HAP-1 (cell line): ENCODE measurements around the gene TSPAN31.

ENCODE experiments used
- DNase-seq, 2 experiments: peaks; one replicate each; pipeline ENCODE4 v3.0.0-alpha.2; 2016 to 2020; ENCODE audit warnings: low spot score in 2 of 2
- H3K27me3 ChIP-seq: fragments of 250-450 bp; sonication (Bioruptor Pico); 2 replicates; pipeline ENCODE4 v1.5.1; 2020; ENCODE audit warnings: low read depth, mild to moderate bottlenecking, moderate library complexity
- H3K36me3 ChIP-seq: fragments of 250-450 bp; sonication (Bioruptor Pico); replicated peaks from 2 replicates; pipeline ENCODE4 v1.5.1; 2020; ENCODE audit warnings: mild to moderate bottlenecking
- H3K4me1 ChIP-seq: fragments of 250-450 bp; sonication (Bioruptor Pico); 2 replicates; pipeline ENCODE4 v1.5.1; 2020; ENCODE audit warnings: mild to moderate bottlenecking
- H3K4me3 ChIP-seq: fragments of 250-450 bp; sonication (Bioruptor Pico); 2 replicates; pipeline ENCODE4 v1.5.1; 2020; ENCODE audit warnings: mild to moderate bottlenecking, moderate library complexity
- H3K9me3 ChIP-seq: fragments of 250-450 bp; sonication (Bioruptor Pico); 2 replicates; pipeline ENCODE4 v1.5.1; 2020; ENCODE audit warnings: mild to moderate bottlenecking, moderate library complexity
- in situ Hi-C: fragments of 300-500 bp; cut with MboI; formaldehyde crosslinking; loops from 3 replicates; pipeline ENCODE4 v1.14.3; 2020; ENCODE audit warnings: low sequenced_read_pairs, inconsistent platforms, mixed read lengths

TSPAN31 gene

DNA sequence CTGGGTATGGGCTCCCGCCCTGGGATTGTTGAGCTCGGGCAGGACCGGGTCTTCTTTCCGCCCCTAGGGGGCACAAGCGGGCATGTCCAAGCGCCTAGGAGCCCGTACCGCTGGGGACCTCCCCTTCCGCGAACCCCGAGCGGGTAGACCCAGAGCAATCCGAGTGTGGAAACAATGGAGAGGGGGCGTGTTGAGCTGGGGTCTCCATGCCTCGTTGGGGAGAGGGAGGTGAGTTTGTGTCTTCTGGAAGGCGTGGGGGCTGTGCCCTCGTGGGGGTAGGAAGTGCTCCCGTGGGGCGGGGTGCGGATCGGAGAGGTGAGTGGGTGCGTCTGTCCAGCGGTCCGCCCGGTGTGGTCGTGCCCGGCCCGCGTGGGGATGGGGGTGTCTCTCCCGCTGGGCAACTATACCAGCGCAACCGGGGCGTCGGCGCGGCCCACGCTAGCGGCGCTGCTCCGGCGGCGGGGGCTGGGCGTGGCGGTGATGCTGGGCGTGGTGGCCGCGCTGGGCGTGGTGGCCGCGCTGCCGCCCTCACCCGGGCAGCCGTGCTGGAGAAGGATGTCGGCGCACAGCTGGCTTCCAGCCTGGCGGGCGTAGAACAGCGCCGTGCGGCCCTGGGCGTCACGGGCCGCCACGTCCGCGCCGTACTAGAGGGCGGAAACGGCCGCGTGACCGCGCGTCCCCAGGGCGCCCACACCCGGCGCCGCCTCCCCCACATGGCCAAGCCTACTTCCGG lies 18.5 kb upstream of the TSPAN31 start:
- Histone ChIP-seq H3K4me1 (no peaks in the 10 kb centered on the region), H3K27me3 (no peaks in the 10 kb centered on the region), H3K4me3 (no peak overlapping the region), H3K9me3 (no peaks in the 10 kb centered on the region), H3K36me3 (no peaks in the 10 kb centered on the region)
- DNase-seq, result no peak
- in situ Hi-C loops, result no loop called here

DNA sequence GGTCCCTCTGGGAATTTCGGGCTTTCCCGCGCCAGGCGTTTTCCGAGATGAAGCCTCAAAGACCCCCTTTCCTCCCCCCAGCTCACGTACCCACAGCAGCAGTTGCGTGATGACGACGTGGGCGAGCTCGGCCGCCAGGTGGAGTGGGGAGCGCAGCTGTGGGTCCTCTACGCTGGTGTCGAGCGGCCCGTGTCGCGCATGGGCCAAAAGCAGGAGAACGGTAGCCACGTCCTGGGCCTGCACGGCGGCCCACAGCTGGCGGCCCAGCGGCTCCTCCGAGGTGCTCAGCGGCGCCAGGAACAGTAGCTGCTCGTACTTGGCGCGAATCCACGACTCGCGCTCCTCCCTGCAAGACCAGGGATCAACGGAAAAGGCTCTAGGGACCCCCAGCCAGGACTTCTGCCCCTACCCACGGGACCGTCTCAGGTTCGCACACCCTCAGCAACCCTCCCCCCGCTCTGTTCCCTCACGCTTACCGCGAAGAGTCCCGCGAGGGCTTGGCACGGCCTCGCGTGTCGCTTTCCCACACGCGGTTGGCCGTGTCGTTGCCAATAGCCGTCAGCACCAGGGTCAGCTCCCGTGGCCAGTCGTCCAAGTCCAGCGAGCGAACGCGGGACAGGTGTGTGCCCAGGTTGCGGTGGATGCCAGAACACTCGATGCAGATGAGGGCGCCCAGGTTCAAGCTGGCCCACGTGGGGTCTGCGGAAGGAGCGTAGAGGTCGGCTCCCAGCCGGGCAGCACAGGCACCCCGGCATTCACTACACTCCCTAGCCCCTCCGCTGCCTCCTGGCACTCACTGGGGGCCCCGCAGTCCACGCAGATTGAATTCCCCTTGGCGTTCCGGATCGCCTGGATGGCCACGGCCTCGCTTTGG lies 17.7 kb upstream of the TSPAN31 start:
- Histone ChIP-seq H3K27me3 (no peaks in the 10 kb centered on the region; the same call in 1 of the 2 replicates), H3K4me3 (no peak overlapping the region), H3K9me3 (no peaks in the 10 kb centered on the region), H3K36me3 (no peaks in the 10 kb centered on the region), H3K4me1 (no peaks in the 10 kb centered on the region)
- no peak for DNase-seq
- in situ Hi-C loops, result no loop called here

DNA sequence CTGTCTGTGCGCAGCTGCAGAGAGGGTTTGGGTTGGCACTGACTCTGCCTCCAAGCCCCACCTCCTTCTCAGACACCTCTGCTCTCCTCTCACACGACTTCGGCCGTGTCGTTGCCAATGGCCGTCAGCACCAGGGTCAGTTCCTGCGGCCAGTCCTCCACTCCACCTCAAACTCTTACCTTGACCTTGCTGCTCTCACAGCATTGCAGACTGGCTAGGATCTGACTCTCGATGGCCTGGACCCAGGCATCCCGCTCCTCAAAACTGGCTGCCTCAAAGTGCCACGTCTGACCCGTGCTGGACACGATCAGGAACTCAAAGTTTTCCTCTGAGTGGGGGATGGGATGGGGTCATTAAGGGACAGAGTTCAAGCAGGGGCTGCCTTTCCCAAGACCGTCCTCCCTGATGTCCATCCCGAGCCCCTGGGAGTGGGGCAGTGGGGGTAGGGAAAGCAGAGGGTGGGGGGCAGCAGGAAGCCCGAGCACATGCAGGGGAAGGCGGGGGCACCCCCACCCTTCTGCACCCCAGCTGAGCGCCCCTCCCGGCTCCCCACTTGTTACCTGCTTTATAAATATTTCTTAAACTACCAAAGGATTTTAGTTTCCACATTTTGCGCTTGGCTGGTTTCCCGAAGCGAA lies 17.0 kb upstream of the TSPAN31 start:
- in situ Hi-C loops, result no loop called here
- H3K27me3 ChIP-seq, result no peaks in the 10 kb centered on the region; the same call in 1 of the 2 replicates
- no peaks in the 10 kb centered on the region for H3K9me3 ChIP-seq
- DNase-seq, result no peak
- H3K36me3 ChIP-seq, result no peaks in the 10 kb centered on the region
- no peaks in the 10 kb centered on the region for H3K4me1 ChIP-seq
- no peak overlapping the region for H3K4me3 ChIP-seq

DNA sequence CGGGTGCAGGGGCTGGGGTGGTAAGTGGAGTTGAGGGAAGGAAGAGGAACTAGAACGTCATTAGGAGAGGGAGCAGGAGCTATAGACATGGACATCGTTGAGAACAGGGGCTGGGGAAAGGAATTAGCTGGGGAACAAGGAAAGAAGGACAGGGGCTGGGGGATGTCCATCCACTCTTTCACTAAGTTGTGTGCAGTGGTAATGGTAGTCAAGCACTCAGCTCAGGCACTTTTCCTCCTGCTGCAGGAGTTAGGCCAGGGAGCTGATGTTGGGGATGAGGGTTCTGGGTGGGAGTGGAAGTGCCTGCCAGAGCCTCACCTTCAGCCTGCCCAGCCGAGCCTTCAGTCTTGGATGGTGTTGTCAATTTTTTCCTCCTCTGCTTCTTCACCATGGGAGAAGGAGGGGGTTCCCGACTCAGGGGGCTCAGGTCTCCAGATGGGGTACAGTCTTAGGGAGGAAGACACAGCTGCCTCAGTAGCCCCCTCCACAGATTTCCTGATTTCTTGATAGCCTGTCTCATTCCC lies 15.5 kb upstream of the TSPAN31 start:
- Histone ChIP-seq H3K4me3 (no peak overlapping the region), H3K27me3 (no peaks in the 10 kb centered on the region; the same call in 1 of the 2 replicates), H3K9me3 (no peaks in the 10 kb centered on the region), H3K4me1 (no peaks in the 10 kb centered on the region), H3K36me3 (no peaks in the 10 kb centered on the region)
- in situ Hi-C loops, result no loop called here
- no peak for DNase-seq

DNA sequence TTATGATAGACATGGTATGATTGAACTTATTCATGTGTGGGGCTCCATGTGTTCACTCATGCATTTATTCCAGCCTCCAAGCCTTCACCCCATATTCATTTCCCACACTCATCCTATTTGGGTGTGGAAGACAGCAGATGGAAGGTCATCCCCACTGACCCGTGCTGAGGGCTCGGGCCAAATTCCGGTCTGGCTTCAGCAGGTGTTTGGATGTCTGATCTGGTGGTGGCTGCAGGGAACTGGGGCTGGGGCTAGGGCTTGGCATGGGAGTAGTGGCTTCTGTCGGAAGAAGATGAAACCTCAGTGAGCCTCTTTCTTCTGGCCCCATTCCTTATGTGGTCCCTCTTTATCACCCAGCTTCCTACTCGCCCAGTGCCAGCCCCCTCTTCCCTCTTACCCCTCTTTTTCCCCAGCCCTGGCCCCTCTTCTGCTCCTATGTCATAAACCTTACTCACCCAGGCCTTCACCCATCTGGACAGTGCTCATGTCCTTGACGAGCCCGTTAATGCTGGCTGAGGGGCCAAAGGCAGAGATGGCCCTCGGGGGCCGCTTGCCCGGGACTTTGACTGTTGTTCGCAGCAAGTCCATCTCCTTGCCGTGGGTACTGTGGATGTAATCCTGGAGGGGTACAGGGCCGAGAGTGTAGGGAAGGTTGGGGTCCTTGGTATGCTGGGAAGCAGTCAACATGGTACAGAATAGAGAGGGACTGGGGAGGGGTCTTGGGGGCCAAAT lies 14.3 kb upstream of the TSPAN31 start:
- DNase-seq, result no peak
- H3K9me3 ChIP-seq, result no peaks in the 10 kb centered on the region
- in situ Hi-C loops, result no loop called here
- no peaks in the 10 kb centered on the region; the same call in 1 of the 2 replicates for H3K27me3 ChIP-seq
- no peaks in the 10 kb centered on the region for H3K36me3 ChIP-seq
- H3K4me1 ChIP-seq, result no peaks in the 10 kb centered on the region
- H3K4me3 ChIP-seq, result no peak overlapping the region

DNA sequence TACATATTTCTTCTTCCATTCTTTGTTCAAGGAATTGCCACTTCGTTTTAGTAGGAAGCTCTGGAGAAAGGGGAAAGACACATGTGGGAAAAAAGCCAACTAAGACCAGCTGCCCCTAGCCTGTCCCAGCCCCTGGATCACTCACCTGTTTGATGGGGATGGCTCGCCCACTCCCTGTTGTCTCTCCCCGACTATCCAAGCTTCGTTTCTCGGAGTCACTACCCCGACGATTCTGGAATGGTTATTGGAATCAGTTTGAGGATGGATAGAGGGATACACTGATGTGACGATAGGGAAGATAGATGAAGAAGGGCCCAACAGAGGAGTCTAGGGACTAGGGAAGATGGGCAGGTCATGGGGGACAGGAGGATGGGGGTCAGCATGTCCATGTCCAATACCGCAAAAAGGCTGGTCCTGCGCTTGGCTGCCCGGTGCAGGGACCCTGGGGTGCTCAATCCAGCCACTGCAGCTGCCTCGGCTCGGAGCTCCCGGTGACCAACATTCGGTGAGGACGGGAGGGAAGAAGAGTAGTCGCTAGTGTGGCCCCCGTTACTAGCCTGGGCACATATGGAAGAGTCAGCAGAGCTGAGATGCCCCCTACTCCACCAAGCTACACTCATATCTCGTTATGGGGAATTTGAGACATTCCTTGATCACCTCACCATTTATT lies 13.3 kb upstream of the TSPAN31 start:
- in situ Hi-C loops, result no loop called here
- no peaks in the 10 kb centered on the region for H3K9me3 ChIP-seq
- peaks cover 3% of the 10 kb centered on the region; the same call in 1 of the 2 replicates for H3K27me3 ChIP-seq
- no peaks in the 10 kb centered on the region for H3K36me3 ChIP-seq
- DNase-seq, result no peak
- H3K4me3 ChIP-seq, result no peak overlapping the region
- H3K4me1 ChIP-seq, result no peaks in the 10 kb centered on the region

DNA sequence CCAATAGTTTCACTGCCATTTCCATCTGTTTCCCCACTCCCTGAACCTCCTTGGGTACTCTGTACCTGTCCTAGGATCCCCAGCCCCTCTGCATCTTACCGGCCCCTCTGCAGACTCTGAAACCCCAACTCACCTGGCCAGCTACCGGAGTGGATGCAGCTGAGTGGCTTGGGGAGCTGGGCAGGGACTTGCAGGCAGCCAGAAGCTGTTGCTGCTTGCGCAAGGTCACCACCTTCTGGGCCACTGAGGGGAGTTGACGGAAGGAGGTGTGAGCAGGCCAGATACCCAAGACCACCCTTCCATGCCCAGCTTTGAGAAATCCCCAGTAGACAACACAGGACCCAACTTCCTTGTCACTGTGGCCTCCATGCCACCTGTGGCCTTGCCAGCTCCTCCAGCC lies 12.6 kb upstream of the TSPAN31 start:
- in situ Hi-C loops, result no loop called here
- H3K36me3 ChIP-seq, result no peaks in the 10 kb centered on the region
- no peak for DNase-seq
- peaks cover 3% of the 10 kb centered on the region; the same call in 1 of the 2 replicates for H3K27me3 ChIP-seq
- H3K4me1 ChIP-seq, result no peaks in the 10 kb centered on the region
- no peak overlapping the region for H3K4me3 ChIP-seq
- H3K9me3 ChIP-seq, result no peaks in the 10 kb centered on the region

DNA sequence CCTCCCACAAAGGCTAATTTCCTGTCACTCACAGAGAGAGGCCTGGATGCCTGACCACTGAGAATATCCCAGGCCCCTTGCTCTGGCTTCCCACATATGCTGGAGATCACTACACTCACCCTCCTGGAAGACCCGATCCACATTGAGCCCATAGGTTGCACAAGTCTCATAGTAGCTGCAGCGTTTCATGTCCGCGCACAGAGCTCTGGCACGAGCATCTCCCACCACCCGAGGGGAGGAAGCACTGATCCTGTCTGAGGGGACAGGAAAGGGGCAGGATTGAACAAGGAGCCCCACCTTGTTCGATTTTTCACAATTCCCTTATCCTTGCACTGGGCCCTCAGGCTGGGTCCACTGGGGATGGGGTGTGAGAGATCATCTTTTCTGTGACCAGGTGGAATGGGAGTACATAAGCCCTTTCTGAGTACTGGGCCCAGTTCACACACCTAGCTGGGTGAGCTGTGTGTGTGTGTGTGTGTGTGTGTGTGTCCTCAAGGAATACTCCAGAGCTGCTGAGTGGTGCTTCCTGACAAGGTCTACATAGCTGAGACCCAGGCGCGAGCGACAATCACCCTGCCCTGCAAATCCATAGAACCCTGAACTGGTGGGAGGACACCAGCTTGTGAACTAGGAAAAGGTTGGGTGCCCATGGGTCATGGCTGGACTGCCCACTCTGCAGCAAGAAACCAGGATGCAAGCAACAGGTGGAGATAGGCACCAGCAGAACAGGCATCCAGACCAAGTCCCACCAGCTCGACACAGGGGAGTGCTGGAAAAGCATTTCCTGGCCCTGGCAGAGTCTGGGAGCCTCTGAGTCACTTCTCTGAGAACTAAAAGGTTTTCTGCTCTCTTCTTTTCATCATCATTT lies 11.9 kb upstream of the TSPAN31 start:
- no peak overlapping the region for H3K4me3 ChIP-seq
- no peaks in the 10 kb centered on the region for H3K9me3 ChIP-seq
- peaks cover 3% of the 10 kb centered on the region; the same call in 1 of the 2 replicates for H3K27me3 ChIP-seq
- no peaks in the 10 kb centered on the region for H3K4me1 ChIP-seq
- in situ Hi-C loops, result no loop called here
- no peak for DNase-seq
- H3K36me3 ChIP-seq, result no peaks in the 10 kb centered on the region

DNA sequence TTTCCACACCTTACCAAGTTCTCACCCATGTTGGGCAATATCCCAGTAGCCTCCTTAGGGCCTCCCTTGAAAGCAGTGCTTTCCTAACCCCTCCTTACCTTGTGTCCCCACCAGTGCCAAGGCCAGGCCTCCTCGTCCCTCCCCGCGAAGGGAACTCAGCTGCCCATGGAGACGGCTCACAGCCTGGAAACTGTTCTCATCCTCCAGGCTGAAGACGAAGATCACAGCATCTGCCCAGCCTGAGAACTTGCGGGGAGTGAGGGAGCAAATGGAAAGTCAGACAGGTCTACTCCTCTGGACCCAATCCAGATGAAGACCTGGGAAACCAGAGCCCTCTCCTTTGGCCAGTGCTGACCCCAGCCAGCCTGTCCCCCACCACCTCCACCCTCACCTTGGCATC lies 10.9 kb upstream of the TSPAN31 start:
- DNase-seq, result no peak
- in situ Hi-C loops, result no loop called here
- Histone ChIP-seq H3K4me1 (no peaks in the 10 kb centered on the region), H3K4me3 (no peak overlapping the region), H3K36me3 (no peaks in the 10 kb centered on the region), H3K27me3 (peaks cover 3% of the 10 kb centered on the region; the same call in 1 of the 2 replicates), H3K9me3 (no peaks in the 10 kb centered on the region)

DNA sequence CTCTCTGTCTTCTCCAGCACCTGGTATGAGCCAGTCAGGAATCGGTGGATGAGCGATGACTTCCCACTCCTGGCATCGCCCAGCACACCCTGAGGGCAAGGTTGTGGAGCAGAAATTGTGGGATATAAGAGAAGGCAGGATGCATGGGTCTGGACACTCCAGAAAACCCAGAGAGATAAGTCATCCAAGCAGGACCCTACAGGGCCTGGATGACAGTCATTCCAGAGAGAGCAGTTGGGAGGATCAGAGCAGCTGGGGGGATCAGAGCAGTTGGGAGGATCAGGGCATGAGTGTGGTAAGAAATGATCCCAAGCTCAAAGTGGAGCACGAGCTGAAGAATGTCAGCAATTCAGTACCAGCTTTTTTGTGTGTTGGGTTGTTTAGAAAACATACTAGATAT lies 10.2 kb upstream of the TSPAN31 start:
- H3K4me3 ChIP-seq, result no peak overlapping the region
- in situ Hi-C loops, result no loop called here
- H3K9me3 ChIP-seq, result no peaks in the 10 kb centered on the region
- H3K36me3 ChIP-seq, result no peaks in the 10 kb centered on the region
- H3K4me1 ChIP-seq, result no peaks in the 10 kb centered on the region
- H3K27me3 ChIP-seq, result peaks cover 3% of the 10 kb centered on the region; the same call in 1 of the 2 replicates
- no peak for DNase-seq

DNA sequence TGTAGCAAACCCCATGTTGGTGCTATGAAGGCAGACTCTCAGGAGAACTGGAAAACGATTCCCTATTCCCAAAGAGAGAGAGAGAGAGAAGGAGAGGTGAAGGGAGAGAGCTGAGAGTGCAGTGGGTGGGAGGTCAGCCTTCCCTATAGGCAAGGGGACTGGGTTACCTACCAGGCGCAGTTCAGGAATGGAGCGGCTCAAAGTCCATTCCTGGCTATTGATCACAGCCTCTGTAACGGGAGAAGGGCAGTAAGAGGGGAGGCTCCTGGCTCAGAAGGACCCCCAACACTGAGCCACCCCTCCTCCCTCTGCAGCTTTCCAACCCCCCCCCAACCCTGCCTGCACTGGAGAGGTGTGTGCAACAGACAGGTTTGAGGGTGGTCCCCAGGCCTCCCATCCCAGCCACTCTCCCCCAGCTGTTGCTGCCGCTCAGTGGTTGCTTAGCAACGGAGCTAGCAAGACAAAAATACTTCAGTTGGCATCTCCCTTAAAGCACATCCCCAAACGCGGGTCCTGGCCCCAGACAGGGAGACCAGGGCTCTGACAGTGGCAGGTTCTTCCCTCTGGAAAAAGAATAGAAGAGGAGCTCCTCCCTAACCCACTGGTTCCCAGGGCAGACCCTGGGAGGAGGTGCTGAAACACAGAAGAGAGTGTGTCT lies 9.5 kb upstream of the TSPAN31 start:
- H3K4me1 ChIP-seq, result no peaks in the 10 kb centered on the region
- no peaks in the 10 kb centered on the region for H3K9me3 ChIP-seq
- no peaks in the 10 kb centered on the region for H3K36me3 ChIP-seq
- in situ Hi-C loops, result no loop called here
- DNase-seq, result no peak
- no peak overlapping the region for H3K4me3 ChIP-seq
- H3K27me3 ChIP-seq, result peaks cover 3% of the 10 kb centered on the region; the same call in 1 of the 2 replicates
